H1 (cell line): ENCODE measurements around the gene NDUFB10. TPM values are rescaled to one million over a fixed set of nuclear protein-coding genes. Genes with fewer than 3 reads are reported as not detected.

Experiments
- GTF2F1 ChIP-seq: IDR thresholded peaks from 2 replicates; pipeline ENCODE4 v1.6.1; 2012; ENCODE audit warnings: low read depth, low read length, improper control_type of control experiment, borderline replicate concordance
- ZNF274 ChIP-seq: IDR thresholded peaks from 2 replicates; pipeline ENCODE4 v1.7.0; 2012; ENCODE audit warnings: low read length, borderline replicate concordance; ENCODE audit errors: extremely low read depth
- polyA plus RNA-seq, 7 experiments: library from polyadenylated mRNA; depleted of rRNA in 3 of 7; stranded (reverse) in 5 of 7; unstranded in 2 of 7; fragments of >200 nt in 5 of 7; fragments of 200-250 nt in 2 of 7; gene quantifications; 1 replicate in 5 of 7; 2 replicates in 1 of 7; 4 replicates in 1 of 7; pipeline versions ENCODE4 v1.2.1 to v1.2.3, GENCODE V29; 2011 to 2013; ENCODE audit warnings: missing spikeins in 2 of 7, mixed read lengths in 2 of 7
- total RNA-seq: library from RNA; stranded (reverse); fragmentation: NEBNext Ultra II Directional; extraction: Animal tissue kit (Norgen Biotek cat#: 25700); gene quantifications from 2 replicates; pipeline ENCODE4 v1.2.1, GENCODE V29; 2021
- TF ChIP-seq, protein P1 (sequence below): IDR thresholded peaks from 2 replicates; pipeline ENCODE4 v1.6.1; 2011; ENCODE audit warnings: low read depth, mild to moderate bottlenecking, low read length; ENCODE audit not compliant: insufficient read depth

NDUFB10 gene
- total and polyA plus RNA-seq, 2 of the 8 experiments (the other 6 are each of a cell fraction or from before 2014, with no cell fraction given) = 183 to 194 TPM

DNA sequence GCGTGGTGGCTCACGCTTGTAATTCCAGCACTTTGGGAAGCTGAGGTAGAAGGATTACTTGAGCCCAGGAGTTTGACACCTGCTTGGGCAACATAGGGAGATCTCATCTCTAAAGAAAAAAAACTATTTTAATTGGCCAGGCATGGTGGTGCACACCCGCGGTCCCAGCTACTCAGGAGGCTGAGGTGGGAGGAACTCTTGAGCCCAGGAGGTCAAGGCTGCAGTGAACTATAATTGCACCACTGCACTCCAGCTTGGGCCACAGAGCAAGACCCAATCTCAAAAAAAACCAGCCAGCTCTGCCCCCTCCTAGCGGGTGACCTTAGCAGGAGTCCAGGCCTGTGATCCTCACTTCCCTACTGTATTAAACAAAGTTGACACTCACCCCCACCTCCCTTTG is 35.2 kb upstream of the NDUFB10 start (continued):
- TF ChIP-seq, protein P1, sequence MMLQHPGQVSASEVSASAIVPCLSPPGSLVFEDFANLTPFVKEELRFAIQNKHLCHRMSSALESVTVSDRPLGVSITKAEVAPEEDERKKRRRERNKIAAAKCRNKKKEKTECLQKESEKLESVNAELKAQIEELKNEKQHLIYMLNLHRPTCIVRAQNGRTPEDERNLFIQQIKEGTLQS = no peak
- no peak for TF ChIP-seq ZNF274
- no peak for TF ChIP-seq GTF2F1
